GM21717 (cell line): ENCODE measurements around the gene COL9A1.

Experiments
- ATAC-seq: cut with Tn5 transposase; IDR thresholded peaks from one replicate; pipeline ENCODE4 v1.9.1; 2021; ENCODE audit warnings: mild to moderate bottlenecking, moderate library complexity; ENCODE audit not compliant: unreplicated experiment

COL9A1 gene

DNA sequence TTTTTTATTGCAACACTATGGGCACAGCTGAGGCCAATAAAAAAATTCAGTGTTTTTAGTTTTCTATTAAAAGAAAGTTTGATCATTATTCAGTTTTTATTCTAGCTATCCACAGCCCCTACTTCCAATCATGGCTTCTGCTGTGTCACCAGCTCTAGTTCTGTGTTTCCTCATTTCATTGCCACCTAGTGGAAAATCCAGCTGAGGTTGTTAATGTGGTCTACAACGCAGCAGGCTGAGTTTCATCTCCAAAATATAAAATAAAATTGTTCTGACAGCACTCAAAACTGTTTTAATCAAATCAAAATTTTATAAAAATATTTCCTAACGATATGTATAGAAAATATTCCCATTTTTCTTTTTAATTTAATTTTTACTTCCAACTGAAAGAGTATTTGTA is 13.6 kb downstream of the COL9A1 start:
- no peak for ATAC-seq

DNA sequence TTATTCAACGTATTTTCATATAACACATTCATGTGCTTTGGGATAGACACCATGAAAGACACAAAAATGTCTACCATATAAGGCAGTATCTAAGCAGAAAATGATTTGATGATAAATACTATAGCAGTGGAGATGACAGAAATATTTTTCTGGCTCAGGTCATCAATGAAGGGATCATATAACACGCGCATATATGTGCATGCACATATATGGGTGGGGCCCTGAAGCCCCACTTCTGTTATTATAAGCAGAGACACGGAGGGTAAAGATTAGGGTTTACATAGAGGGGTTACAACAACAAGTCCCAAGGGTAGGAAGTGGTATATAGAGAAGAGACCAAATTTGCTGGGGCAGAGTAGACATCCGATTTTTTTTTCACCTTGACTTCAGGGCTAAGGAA is 16.0 kb downstream of the COL9A1 start:
- ATAC-seq, result no peak

DNA sequence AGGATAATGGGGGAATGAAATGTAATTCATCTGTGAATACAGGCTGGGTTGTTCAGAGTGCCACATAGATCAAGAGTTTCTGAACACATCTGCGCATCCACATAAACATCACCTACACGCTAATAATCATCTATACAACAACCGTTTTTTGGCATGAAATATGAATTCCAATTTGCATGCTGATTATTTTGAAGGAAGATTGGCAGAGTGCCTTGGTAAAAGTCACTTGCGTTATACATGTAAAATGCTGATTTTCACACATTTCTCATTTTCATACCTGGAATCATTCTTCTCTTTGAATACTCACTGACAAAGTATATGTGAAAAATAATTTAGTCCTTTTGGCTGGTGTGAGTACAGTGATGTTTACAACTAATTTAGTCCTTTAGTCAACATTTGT is 17.7 kb downstream of the COL9A1 start:
- ATAC-seq, result no peak

DNA sequence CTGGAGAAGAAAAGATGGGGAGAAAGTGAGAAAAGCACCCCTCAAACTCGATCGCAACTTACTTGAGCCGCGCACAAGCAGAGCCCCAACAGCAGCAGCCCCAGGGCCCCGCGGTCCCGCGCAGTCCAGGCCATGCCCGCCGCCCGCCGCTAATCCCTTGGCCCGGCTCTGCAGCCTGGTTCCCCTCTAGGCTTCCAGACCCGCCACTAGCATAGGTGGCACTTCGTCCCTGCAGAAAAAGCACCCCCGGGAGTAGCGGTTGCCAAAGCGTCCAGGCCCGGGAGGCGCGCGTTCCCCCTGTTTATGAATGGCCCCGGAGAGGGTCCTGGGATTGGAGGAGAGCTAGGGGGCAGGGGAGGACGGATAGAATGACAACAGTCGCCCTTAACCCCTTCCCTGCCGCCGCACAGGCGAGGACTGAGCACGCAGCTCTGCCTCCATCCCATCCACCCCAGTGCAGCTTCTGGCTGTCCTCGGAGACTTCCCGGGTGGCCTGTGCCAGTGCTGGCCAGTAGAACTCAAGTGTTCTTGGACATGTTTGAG is 19.9 kb downstream of the COL9A1 start:
- no peak for ATAC-seq

DNA sequence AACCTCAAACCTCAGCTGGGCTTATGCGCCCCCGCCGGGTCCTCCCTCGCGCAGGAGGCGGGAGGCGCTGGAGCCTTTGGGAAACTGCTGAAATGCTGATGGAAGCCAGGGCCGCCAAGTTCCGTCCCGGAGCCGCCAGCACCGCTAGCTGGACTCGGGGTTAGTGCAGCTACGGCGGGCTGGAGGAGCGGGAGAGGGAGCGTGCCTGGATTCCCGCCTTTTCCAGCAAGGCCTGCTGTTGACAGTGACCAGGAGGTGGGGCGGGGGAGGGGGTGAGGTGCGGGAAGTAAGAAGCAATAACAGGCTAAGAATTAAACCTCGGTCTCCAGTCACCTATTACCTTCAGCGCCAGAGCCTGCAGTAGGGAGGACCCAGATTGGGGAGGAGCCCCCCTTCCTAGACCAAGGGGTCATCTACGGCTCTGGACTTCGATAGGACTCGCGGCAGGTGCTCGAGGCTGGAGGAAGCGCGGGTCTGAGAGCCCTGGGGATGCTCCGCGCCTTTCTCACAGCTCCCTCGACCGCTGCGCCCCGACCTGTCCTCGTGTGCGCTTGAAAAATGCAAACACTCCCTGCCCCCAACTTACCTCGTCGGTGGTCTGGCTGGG is 20.5 kb downstream of the COL9A1 start:
- no peak for ATAC-seq

DNA sequence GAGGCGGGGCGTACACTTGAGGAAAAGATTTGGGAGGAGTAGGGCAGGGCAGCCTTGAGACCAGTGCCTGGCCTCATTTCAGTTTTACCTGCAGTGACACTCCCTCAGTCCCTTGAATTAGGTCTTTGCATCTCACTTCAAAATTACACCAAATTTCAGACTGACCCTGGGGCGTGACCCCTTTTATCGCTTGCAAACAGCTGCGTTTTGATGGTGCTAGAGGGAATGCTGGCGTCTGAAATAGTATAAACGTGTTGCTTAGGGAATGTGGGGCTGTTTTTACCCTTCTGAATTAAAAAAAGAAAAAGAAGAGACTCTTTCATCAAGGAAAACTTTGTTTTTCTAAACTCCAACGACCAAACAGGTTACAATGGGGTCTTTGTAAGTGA is 21.0 kb downstream of the COL9A1 start:
- no peak for ATAC-seq

DNA sequence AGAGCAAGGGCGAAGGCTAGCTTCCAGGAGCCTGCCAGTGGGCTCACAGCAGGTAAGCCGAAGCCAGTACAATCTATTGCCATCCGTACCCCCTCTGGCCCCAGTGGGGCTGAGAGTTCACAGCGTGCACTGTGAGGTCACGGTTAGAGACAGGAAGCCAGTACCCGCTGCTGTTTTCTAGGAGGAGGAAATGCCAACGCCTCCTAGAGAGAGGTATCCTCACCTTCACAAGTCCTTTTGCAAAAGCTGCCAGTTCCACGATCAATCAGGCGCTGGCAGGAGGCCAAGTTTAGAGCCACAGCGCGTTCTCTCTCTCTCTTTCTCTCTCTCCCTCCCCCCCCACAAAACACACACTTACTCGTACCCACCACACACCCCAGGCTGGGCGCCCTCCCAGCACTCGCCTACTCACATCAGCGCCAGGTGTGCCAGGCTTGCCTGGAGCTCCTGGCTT is 22.5 kb downstream of the COL9A1 start:
- no peak for ATAC-seq

DNA sequence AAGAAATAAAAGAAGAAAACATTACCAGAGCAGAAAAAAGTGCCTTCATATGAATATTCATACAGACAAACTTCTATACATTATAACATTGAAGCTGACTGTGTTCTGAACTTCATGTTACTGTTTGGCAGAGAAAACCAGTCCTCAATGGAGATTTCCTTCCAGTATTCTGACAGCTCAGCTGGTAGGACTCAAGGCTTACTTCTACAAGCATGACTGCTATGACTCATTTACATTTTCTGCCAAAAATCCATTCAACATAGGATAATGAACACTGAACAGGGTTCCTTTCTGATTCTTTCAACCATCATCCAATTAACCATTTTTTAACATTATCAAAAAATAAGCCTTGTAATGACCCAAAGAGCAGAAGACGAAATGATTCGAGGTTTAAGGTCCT is 25.4 kb downstream of the COL9A1 start:
- no peak for ATAC-seq

DNA sequence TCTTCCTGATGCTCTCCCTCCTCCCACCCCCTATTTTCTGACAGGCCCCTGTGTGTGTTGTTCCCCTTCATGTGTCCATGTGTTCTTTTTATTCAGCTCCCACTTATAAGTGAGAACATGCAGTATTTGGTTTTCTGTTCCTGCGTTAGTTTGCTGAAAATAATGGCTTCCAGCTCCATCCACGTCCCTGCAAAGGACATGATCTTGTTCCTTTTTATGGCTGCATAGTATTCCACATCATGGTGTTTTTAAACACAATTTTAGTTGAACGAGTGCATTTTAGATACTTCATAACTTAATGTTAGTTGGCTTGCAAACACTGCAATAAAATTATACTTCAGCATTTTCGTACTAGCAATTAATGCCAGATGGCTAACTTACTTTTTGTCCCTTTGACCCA is 28.5 kb downstream of the COL9A1 start:
- ATAC-seq, result no peak

DNA sequence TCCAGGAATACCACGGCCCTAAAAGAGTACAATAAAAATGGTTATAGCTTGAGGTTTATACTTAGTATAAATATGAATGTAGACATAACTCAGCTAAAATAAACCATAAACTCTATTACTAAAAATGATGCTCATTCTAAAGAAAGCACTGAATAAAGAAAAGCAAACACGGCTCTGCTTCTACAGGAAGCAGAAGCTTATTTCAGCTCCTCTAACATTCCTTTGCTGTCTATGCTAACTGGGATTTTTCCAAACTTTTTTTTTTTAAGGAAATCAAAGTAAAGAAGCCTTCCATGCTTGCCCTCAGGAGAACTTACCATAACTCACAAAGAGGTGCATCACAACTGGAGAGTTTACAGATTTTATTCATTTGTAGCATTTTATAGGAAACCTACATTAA is 30.8 kb downstream of the COL9A1 start:
- ATAC-seq, result no peak

DNA sequence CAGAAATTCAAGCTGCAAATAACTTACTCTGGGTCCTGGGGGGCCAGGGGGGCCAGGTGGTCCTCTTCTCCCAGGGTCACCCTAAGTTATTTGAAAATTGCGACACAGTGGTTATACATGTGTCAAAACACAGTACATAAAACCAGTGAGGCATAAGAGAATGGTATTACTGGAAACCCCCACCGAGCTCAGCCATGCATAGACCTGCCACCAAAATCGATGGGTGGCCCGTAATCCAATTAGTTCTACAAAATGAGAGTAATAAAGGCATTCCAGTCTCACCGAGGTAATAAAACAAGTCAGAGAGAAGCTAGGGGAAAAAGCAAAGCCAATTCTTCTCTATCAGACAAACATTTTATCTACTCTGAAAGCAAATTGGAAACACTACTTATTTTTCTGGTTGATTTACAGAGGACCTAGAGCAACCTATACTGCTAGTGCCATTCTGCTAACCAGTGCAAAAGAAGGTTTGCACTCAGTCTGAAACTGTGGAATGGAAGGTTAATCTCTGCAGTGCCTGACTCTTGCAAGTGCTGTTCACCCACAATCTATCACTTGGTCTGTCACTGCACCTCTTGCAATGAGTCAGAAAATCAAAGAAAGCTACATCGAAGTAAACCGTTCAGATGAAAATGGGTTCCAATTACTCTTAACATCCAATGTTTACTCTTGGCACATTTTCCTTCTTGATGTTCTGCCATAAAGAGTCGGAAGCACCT is 32.4 kb downstream of the COL9A1 start:
- no peak for ATAC-seq

DNA sequence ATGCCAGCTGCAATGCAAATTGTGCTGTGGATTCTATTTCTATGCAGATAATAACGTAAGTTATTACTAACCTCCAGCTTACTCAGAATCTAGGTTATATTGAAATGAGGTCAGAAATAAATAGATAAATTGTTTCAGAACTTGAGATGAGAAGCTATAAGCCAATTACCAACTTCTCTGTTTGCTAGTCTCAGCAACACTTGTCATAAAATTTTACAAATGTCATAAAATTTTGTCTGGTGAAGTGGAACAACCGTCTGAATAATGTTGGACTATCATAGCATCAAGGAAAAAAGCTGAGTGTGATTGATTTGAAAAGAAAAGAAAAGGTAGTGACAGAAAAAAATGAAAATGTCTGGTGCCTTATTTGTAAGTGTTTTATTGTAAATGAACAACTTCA is 36.7 kb downstream of the COL9A1 start:
- no peak for ATAC-seq

DNA sequence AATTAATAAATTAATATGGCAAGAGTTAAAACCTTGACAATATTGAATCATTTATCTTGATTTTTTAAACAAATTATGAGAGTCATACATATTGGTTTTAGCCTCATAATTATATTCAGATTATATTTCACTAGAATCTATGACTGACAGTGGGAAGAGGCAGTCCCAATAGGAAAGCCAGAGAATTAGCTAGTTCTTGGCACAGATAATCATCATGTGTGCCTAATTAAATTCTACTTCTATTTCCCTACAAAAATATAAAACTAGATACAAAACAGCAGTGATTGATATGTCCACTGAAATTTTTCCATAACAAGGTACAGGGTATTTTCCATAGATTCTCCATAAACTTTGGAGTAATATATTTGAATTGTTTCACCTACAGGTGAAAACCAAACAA is 38.6 kb downstream of the COL9A1 start:
- no peak for ATAC-seq

DNA sequence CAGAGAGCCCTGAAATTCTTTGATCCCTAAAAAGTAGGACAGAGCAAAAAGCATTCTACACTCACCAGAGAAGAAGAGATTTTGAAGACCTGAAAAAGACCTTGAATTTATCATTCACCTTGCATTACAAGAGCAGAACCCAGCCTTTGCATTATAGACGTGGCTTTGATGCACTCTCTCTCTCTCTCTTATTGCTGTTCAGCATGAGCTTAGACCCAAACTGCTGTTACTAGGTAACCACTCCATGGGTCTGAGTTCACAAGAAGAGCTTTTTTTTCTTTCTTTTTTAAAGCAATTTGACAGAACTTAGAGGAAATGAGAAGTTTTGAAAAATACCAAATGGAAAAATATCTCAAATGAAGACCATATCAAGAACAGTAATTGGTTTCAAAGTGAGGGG is 44.4 kb downstream of the COL9A1 start:
- no peak for ATAC-seq

DNA sequence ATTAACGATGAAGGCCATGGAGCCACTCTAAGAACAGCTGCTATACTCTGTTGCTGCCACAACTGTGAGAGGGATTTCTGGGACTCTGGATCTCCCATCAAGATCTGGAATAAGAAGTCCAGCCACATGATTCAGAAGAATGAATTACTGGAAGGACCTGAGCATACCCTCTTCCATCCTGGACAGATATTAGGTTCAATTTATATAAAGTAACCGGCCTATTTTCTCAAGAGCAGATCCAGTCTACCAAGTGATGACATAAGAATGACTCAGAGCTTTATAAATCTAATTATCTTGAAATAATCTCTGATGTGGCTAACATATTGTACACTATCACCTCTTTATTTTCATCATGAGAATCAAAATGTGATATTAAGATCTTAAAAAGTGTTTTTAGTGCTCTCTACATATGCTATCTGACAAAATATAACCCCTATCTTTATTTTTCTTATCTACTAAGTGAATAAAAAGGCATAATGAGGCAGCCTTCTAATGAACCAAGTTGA is 45.1 kb downstream of the COL9A1 start:
- ATAC-seq, result no peak

DNA sequence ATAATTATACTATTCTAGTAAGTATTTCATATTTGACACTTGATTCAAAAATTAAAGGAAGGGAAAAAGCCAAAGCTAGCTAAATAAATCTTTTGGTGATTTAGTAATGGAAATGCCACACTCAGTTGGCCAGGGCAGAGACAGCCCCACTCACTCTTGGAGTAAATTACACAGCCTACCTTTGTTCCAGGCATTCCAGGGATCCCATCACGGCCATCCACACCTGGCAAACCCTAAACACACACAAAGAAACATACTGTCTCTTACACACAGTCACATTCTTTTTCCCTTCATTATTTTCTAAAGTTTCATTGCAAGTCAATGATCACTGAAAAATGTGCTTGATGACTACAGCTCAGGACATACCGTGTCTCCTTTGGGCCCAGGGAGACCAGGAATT is 48.1 kb downstream of the COL9A1 start:
- no peak for ATAC-seq

DNA sequence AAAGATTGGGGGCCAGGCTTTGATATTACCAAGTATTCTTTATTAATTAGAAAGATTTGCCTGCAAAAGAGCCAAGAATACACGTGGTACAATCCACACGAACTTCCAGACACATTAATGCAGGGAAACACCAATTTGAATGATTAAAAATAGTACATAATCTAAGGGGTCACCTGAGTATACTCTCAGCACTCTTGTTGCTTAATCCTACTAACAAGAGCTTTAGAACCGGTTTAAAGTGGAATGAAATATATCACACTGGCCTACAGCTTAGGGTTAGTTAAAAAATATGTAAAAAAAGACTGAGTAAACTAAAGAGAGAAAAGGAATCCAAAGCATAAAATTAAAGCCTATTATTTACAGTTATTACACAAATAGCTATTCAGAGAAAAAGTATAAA is 49.0 kb downstream of the COL9A1 start:
- ATAC-seq, result no peak

DNA sequence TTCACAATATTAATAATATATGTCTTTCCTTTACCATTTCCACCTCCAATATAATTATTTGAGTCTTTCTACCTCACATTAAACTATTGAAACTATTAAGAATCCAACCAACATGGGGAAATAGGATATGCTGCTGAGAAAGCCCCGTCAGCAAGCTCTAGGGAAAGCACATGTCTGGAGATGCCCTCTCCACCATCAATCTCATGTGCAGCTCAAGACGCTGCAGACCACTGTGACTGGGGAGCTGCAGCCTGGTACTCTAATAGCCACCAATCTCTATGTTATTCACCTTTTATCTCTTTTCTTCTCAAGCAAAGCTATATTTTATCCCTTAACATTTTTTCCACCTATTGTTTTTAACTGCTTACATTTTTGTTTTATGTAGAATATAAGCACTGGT is 50.3 kb downstream of the COL9A1 start:
- no peak for ATAC-seq

DNA sequence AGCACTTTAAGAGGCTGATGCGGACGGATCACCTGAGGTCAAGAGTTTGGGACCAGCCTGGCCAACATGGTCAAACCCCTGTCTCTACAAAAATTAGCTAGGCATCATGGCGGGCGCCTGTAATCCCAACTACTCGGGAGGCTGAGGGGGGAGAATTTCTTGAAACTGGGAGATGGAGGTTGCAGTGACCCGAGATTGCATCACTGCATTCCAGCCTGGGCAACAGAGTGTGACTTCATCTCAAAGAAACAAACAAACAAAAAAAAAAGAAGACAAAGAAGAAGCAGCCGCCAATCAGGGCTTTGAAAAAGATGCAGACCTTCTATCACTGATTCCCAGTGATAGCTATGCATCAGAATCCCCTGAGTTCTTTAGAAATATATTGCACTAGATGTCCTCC is 56.8 kb downstream of the COL9A1 start:
- no peak for ATAC-seq

DNA sequence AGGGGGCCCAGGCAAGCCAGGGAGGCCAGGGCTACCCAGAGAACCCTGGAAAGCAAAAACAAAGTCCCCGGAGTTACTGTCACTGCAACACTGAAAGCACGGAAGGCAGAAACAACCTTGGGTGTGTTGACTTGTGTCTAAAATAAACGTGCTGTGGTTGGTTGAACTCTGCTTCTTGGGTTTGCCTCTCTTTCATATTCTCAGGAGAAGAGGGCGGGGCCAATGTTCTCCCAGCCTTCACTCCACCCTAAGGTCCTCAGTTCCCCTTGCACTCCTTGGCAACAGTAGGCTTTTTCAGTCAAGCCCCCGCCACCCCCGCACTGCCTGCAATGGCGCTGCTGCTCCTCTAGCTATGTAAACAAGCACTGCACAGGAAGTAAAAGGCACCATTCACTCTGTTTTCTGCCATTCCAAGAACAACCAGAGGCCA is 60.9 kb downstream of the COL9A1 start:
- ATAC-seq, result no peak

DNA sequence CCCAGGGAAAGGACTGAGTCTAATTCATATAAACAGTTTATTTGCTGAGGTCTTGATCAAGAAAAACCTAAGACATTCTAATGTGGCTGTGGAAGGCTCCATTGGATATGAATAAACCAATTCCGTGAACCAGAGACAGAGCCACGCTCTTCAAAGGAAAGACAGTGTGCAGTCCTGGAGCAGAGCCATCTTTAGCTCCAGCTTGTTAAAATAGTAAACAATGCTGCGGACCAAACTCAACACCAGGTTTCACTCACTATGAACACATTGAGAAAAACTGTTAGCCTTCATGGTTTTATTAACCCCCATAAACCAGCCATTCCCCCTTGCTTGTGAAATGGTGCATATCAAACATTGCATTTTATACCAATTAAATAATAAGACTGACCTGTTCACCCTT is 61.9 kb downstream of the COL9A1 start:
- no peak for ATAC-seq

DNA sequence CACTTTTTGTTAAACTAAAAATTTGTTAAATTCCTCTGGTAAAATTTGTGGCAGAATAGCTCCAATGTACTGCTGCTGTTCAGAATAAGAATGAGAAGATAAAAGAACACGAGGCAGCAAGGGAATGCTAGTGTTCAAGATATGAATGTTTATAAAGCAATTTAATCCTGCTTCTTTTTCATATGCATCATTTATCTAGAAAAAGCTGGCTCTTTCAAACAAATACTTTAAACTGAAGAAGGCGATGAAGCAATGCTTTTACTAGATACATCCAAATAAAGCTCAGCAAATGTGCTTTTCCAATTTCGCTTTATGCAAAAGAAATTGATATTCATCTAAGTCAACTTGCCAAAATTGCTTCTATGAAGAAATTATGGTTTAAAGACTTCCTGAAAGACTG is 66.5 kb downstream of the COL9A1 start:
- ATAC-seq, result no peak
